BE2C (cell line): ENCODE results near the gene PCBP4.

Experiments used
- DNase-seq: peaks from one replicate; pipeline ENCODE4 v3.0.0-alpha.2; 2020
- H3K27me3 ChIP-seq: fragments of 250-450 bp; sonication (Bioruptor Pico); 2 replicates; pipeline ENCODE4 v1.5.1; 2020; ENCODE audit warnings: mild to moderate bottlenecking
- H3K36me3 ChIP-seq: fragments of 250-450 bp; sonication (Bioruptor Pico); 2 replicates; pipeline ENCODE4 v1.5.1; 2020; ENCODE audit warnings: mild to moderate bottlenecking
- H3K4me1 ChIP-seq: fragments of 250-450 bp; sonication (Bioruptor Pico); 2 replicates; pipeline ENCODE4 v1.5.1; 2020
- H3K4me3 ChIP-seq: 2 replicates; pipeline ENCODE4 v1.5.1; 2011; ENCODE audit warnings: low read depth, low read length
- H3K9me3 ChIP-seq: fragments of 250-450 bp; sonication (Bioruptor Pico); 2 replicates; pipeline ENCODE4 v1.5.1; 2020
- TF ChIP-seq, protein P1 (sequence below): IDR thresholded peaks from 2 replicates; pipeline ENCODE4 v1.5.1; 2012; ENCODE audit warnings: mild to moderate bottlenecking, low read depth, low read length

The PCBP4 gene

GRCh38 chr3:51988286-51989146 lies 21.3 kb upstream of the PCBP4 start:
- peaks cover 21% of the 10 kb centered on the region for H3K36me3 ChIP-seq
- no peak overlapping the region for H3K4me3 ChIP-seq
- DNase-seq = no peak
- H3K27me3 ChIP-seq = no peaks in the 10 kb centered on the region
- H3K9me3 ChIP-seq = no peaks in the 10 kb centered on the region
- TF ChIP-seq, protein P1, sequence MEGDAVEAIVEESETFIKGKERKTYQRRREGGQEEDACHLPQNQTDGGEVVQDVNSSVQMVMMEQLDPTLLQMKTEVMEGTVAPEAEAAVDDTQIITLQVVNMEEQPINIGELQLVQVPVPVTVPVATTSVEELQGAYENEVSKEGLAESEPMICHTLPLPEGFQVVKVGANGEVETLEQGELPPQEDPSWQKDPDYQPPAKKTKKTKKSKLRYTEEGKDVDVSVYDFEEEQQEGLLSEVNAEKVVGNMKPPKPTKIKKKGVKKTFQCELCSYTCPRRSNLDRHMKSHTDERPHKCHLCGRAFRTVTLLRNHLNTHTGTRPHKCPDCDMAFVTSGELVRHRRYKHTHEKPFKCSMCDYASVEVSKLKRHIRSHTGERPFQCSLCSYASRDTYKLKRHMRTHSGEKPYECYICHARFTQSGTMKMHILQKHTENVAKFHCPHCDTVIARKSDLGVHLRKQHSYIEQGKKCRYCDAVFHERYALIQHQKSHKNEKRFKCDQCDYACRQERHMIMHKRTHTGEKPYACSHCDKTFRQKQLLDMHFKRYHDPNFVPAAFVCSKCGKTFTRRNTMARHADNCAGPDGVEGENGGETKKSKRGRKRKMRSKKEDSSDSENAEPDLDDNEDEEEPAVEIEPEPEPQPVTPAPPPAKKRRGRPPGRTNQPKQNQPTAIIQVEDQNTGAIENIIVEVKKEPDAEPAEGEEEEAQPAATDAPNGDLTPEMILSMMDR = no peak
- H3K4me1 ChIP-seq = peaks cover 5% of the 10 kb centered on the region; the same call in 1 of the 2 replicates

GRCh38 chr3:51987568-51987967 lies 20.3 kb upstream of the PCBP4 start:
- Histone ChIP-seq H3K9me3 (no peaks in the 10 kb centered on the region), H3K36me3 (peaks cover 12% of the 10 kb centered on the region), H3K4me1 (peaks cover 5% of the 10 kb centered on the region; the same call in 1 of the 2 replicates), H3K27me3 (no peaks in the 10 kb centered on the region), H3K4me3 (no peak overlapping the region)
- no peak for DNase-seq
- TF ChIP-seq, protein P1 = no peak

DNA sequence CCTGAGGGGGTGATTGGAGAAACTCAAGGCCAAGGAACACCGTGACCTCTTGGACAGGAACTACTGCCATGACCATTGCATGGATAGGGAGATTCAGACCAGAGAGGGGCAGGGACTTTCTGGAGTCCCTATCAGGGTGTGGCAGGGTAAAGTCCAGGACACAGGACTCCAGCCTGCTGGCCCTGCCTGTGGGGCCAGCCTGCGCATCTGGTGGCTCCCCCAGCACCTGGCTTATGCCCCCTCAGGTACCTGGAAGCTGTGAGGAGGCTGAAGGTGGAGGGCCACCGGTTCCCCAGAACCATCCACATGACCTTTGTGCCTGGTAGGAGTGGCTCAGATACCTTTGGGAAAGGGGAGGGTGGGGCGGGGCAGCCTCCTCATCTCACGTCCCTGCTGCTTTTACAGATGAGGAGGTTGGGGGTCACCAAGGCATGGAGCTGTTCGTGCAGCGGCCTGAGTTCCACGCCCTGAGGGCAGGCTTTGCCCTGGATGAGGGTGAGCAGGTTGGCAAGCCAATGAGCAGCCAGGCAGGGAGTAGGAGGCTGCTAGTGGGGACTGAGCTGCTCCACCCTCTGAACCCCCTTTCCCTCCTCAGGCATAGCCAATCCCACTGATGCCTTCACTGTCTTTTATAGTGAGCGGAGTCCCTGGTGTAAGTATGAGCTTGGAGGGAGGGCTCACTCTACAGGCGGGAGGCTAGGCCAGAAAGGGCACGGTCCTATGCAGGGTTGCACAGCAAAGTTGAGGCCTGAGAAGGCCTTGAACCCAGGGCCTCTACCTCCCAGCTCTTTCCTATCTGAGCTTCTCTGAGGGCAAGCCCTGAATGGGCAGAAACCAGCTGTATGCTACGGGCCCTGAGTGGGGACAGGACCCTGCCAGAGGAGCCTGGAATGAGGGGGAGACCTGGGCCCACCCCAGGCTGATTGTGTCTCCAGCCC lies 19.0 kb upstream of the PCBP4 start:
- Histone ChIP-seq H3K27me3 (no peaks in the 10 kb centered on the region), H3K9me3 (no peaks in the 10 kb centered on the region), H3K36me3 (peaks cover 1% of the 10 kb centered on the region), H3K4me3 (no peak overlapping the region), H3K4me1 (peaks cover 1% of the 10 kb centered on the region; the same call in 1 of the 2 replicates)
- DNase-seq = no peak
- TF ChIP-seq, protein P1 = no peak

DNA sequence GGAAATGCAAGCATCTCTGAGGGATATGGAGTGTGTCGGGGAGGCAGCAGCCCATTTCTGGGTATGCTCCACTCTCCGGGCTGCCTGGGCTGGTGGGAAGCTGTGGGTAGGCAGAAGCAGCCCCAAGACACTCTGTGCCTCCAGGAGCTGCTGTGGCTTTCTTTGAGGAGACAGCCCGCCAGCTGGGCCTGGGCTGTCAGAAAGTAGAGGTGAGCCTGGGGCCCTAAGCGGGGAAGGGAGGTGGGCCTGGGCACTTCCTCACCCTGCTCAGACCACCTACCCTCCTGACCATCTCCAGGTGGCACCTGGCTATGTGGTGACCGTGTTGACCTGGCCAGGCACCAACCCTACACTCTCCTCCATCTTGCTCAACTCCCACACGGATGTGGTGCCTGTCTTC lies 17.8 kb upstream of the PCBP4 start:
- Histone ChIP-seq H3K4me1 (no peaks in the 10 kb centered on the region), H3K9me3 (no peaks in the 10 kb centered on the region), H3K27me3 (no peaks in the 10 kb centered on the region), H3K36me3 (no peaks in the 10 kb centered on the region), H3K4me3 (no peak overlapping the region)
- no peak for DNase-seq
- TF ChIP-seq, protein P1 = no peak

DNA sequence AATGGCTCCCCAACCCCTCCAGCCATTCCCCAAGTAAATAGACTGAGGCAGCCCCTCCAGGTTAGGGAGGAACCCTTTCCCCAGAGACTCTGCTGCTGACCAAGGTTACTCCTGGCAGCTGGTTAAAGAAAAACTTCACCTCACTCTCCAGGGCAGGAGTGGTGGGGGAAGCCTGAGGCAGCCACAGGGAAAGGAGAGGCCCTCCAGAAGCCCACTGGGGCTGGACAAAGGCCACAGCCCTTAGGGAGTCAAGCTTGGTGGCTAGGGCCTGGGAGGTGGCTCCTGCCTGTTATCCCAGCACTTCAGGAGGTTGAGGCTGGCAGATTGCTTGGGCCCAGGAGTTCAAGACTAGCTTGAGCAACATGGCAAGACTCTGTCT lies 17.0 kb upstream of the PCBP4 start:
- H3K4me3 ChIP-seq = no peak overlapping the region
- no peaks in the 10 kb centered on the region for H3K27me3 ChIP-seq
- H3K36me3 ChIP-seq = no peaks in the 10 kb centered on the region
- no peak for DNase-seq
- TF ChIP-seq, protein P1 = no peak
- no peaks in the 10 kb centered on the region for H3K9me3 ChIP-seq
- H3K4me1 ChIP-seq = no peaks in the 10 kb centered on the region
